Tibial artery (tissue), 4 donors: ENCODE data around the gene MYH14.

Experiments used
- DNase-seq, 2 donors: peaks; one replicate each; pipeline ENCODE4 v3.0.0-alpha.2; 2019
- H3K27ac ChIP-seq, 2 donors: fragments of 200-600 bp; sonication (generic) in 1 of 2; 1 replicate in 1 of 2; 2 replicates in 1 of 2; pipeline ENCODE4 v1.5.1; 2018 to 2019; ENCODE audit warnings: mild to moderate bottlenecking in 1 of 2
- H3K27me3 ChIP-seq, 2 donors: fragments of 200-600 bp; sonication (generic) in 1 of 2; one replicate each; pipeline versions ENCODE4 v1.5.1 to v1.6.0; 2016 to 2019
- H3K36me3 ChIP-seq, 3 donors: fragments of 200-600 bp; sonication (generic) in 2 of 3; one replicate each; pipeline ENCODE4 v1.5.1; 2016 to 2019; ENCODE audit warnings: mild to moderate bottlenecking in 2 of 3
- H3K4me1 ChIP-seq, 4 donors: fragments of 200-600 bp; sonication (generic) in 2 of 4; 1 replicate in 3 of 4; 2 replicates in 1 of 4; pipeline ENCODE4 v1.5.1; 2016 to 2019
- H3K4me3 ChIP-seq, 2 donors: fragments of 200-600 bp; sonication (generic) in 1 of 2; 1 replicate in 1 of 2; 2 replicates in 1 of 2; pipeline ENCODE4 v1.5.1; 2018 to 2019; ENCODE audit warnings: mild to moderate bottlenecking in 2 of 2
- H3K9me3 ChIP-seq, 3 donors: fragments of 200-600 bp; sonication (generic) in 1 of 3; one replicate each; pipeline ENCODE4 v1.5.1; 2016 to 2019
- CTCF ChIP-seq, 2 experiments: fragments of 200-600 bp in 1 of 2; fragments of 450-650 bp in 1 of 2; IDR thresholded peaks; one replicate each; pipeline ENCODE4 v1.5.1; 2017 to 2019; ENCODE audit warnings: antibody characterized with exemption in 2 of 2, mild to moderate bottlenecking in 1 of 2, moderate library complexity in 1 of 2
- intact Hi-C: fragments of 100-400 bp; cut with DNase I; formaldehyde crosslinking; loops from one replicate; pipeline ENCODE4 v1.15.0; 2023; ENCODE audit warnings: low total_unique reads

The MYH14 gene

GRCh38 chr19:50320051-50320450 lies 116.6 kb downstream of the MYH14 start:
- Histone ChIP-seq H3K27me3 (peaks cover 0 to 37% of the 10 kb centered on the region in 2 donors), H3K27ac (no peak overlapping the region), H3K4me1 (no peaks in the 10 kb centered on the region), H3K36me3 (no peaks in the 10 kb centered on the region), H3K9me3 (no peaks in the 10 kb centered on the region), H3K4me3 (no peak overlapping the region)
- no peak for TF ChIP-seq CTCF (IDR thresholded peaks at IDR 0.05)
- DNase-seq: no peak
- intact Hi-C loops: no loop called here

DNA sequence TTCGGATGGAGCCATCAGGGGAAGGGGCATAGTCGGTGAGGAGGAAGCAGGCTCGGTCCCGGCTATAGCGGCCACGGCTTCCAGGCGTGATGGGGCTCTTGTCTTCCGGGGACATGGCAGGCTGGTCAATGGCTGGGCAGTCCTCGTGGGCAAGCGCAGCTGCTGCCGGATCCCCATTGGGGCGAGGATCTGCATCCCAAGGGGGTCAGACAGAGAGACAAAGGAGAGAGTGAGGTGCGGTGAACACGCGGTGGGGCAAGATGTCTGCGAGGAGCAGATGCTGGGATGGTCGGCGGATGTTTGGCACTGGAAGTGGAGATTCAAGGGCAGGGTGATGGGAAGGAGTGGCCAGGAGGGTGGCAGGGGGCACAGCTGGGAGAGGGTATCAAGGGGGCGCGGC lies 117.2 kb downstream of the MYH14 start:
- intact Hi-C loops: no loop called here
- Histone ChIP-seq H3K27me3 (peaks cover 0 to 32% of the 10 kb centered on the region in 2 donors), H3K9me3 (no peaks in the 10 kb centered on the region)

DNA sequence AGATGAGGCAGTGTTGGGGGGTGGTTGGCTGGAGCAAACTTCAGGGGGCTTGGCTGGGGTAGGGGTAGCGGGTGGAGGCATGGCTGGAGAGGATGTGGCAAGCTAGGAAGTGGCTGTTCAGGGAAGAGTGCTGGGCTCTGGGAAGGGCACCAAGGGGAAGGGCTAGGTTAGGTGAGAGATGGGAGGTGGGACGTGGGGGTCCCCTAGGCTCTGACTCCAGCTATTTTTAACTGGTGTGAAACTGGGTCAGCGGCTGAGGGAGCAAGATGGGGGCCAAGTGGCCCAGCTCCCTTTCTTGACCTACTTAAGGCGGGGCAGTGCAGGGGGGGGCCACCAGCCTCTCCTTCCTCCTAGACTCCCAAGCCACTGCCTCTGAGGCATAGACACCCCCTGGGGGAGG lies 118.4 kb downstream of the MYH14 start:
- no peak for DNase-seq
- Histone ChIP-seq H3K9me3 (no peaks in the 10 kb centered on the region), H3K4me1 (peaks cover 0 to 15% (median 8%) of the 10 kb centered on the region in 4 donors), H3K27ac (no peak overlapping the region), H3K36me3 (no peaks in the 10 kb centered on the region), H3K27me3 (peaks cover 0 to 32% of the 10 kb centered on the region in 2 donors), H3K4me3 (no peak overlapping the region)
- intact Hi-C loops: no loop called here
- no peak for TF ChIP-seq CTCF (IDR thresholded peaks at IDR 0.05)

More for the DNA sequence above, 117.2 kb downstream of the MYH14 start:
- TF ChIP-seq CTCF (IDR thresholded peaks at IDR 0.05): no peak
- no peak for DNase-seq
- Histone ChIP-seq H3K36me3 (no peaks in the 10 kb centered on the region), H3K27ac (no peak overlapping the region), H3K4me3 (no peak overlapping the region), H3K4me1 (peaks cover 0 to 5% (median under 1%) of the 10 kb centered on the region in 4 donors)

DNA sequence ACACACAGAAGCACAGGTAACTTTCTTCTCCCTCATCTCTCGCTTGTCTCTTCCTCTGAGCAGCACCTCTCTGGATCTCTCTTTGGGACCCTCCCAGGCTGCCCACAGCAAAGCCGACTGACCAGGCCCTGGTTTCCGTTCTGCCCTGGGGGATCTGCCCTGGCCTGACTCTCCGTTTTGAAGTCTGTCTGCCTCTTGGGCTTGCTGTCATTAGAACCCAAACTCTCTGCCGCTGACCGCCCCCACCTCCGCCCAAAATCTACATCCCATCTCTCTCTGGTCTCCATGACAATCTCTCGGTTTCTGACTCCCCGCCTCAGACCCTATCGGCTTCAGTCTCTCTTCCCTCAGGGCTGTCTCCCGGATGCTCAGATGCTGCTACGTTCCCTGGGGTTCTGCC lies 118.8 kb downstream of the MYH14 start:
- no peak for TF ChIP-seq CTCF (IDR thresholded peaks at IDR 0.05)
- intact Hi-C loops: no loop called here
- peaks cover 0 to 32% of the 10 kb centered on the region in 2 donors for H3K27me3 ChIP-seq
- no peaks in the 10 kb centered on the region for H3K9me3 ChIP-seq
- H3K36me3 ChIP-seq: no peaks in the 10 kb centered on the region
- no peak overlapping the region for H3K4me3 ChIP-seq
- DNase-seq: no peak
- no peak overlapping the region for H3K27ac ChIP-seq
- peaks cover 0 to 15% (median 8%) of the 10 kb centered on the region in 4 donors for H3K4me1 ChIP-seq

GRCh38 chr19:50322931-50323781 lies 119.7 kb downstream of the MYH14 start:
- Histone ChIP-seq H3K4me3 (no peak overlapping the region), H3K27ac (no peak overlapping the region), H3K9me3 (no peaks in the 10 kb centered on the region), H3K27me3 (peaks cover 0 to 41% of the 10 kb centered on the region in 2 donors), H3K36me3 (no peaks in the 10 kb centered on the region), H3K4me1 (peaks cover 0 to 15% (median 8%) of the 10 kb centered on the region in 4 donors)
- TF ChIP-seq CTCF (IDR thresholded peaks at IDR 0.05): no peak
- no peak for DNase-seq
- intact Hi-C loops: no loop called here
